ENCODE measurements around the gene GXYLT1. TPM values are rescaled to one million over a fixed set of nuclear protein-coding genes. Genes with fewer than 3 reads are reported as not detected.
"Not testable (repeated sequence)": the region's sequence is repeated elsewhere in the genome, so short reads cannot be mapped to it uniquely, and the experiment has no call there.

Gene GXYLT1
- total RNA-seq, 4 donors from 2014 or later, result 5.6 to 10.9 (median 9.9) TPM

DNA sequence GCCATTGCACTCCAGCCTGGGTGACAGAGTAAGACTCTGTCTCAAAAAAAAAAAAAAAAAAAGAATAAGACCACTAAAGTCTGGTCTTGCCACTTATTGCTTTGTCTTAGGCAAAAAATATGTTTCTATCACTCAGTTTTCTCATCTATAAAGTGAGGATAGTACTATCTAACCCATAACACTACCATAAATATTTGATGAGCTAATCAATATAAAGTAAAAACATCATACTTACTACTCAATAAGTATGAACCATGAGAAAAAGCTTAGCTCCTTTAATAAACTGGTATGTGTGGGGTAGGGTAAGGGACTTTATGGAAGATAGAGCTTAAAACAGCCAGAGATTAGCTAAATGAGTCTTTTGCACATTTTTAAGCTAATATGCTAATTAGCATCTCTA, 85.5 kb downstream of the GXYLT1 start:
- TF ChIP-seq EP300 (IDR thresholded peaks at IDR 0.05) (no peak), POLR2AphosphoS5 (IDR thresholded peaks at IDR 0.05) (no peak), POLR2A (IDR thresholded peaks at IDR 0.05) (no peak), CTCF (IDR thresholded peaks at IDR 0.05) (no peak)
- Histone ChIP-seq H3K27me3 (no peaks in the 10 kb centered on the region), H3K4me1 (no peaks in the 10 kb centered on the region), H3K27ac (no peak overlapping the region), H3K4me3 (no peak overlapping the region), H3K9me3 (no peaks in the 10 kb centered on the region), H3K36me3 (no peaks in the 10 kb centered on the region)
- DNase-seq (ENCODE audit: low spot score in 2 of 2), result no peak

DNA sequence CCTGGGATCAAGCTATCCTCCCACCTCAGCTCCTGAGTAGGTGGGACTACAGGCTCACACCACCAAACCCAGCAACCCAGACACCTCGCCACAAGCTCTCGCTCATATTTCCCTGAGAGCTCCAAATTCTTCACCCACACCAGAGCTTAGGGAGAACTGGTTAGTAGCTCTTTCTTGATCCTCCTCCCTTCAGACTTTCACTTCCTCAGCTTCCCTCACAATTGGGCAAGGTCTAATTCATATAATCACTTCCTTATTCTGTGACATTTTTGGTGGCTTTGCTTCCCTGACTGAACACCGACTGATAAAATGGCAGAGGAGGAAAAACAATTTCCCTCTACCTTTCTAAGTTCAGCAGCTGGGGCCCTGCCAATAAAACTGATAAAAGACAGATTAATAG, 88.5 kb downstream of the GXYLT1 start:
- Histone ChIP-seq H3K27me3 (no peaks in the 10 kb centered on the region), H3K9me3 (no peaks in the 10 kb centered on the region), H3K36me3 (no peaks in the 10 kb centered on the region), H3K4me3 (no peak overlapping the region), H3K4me1 (no peaks in the 10 kb centered on the region), H3K27ac (no peak overlapping the region)
- no peak for DNase-seq (ENCODE audit: low spot score in 2 of 2)
- no peak for TF ChIP-seq POLR2AphosphoS5 (IDR thresholded peaks at IDR 0.05)
- 80% methylated on average over 3 of the region's 3 CpGs for WGBS

GRCh38 chr12:42053456-42053855, 91.2 kb downstream of the GXYLT1 start:
- Histone ChIP-seq H3K36me3 (no peaks in the 10 kb centered on the region), H3K9me3 (no peaks in the 10 kb centered on the region), H3K27ac (no peak overlapping the region), H3K27me3 (no peaks in the 10 kb centered on the region), H3K4me3 (no peak overlapping the region), H3K4me1 (no peaks in the 10 kb centered on the region)
- 67% methylated on average over 2 of the region's 2 CpGs for WGBS
- no peak for TF ChIP-seq POLR2A (IDR thresholded peaks at IDR 0.05)
- no peak for TF ChIP-seq CTCF (IDR thresholded peaks at IDR 0.05)
- no peak for TF ChIP-seq POLR2AphosphoS5 (IDR thresholded peaks at IDR 0.05)
- TF ChIP-seq EP300 (IDR thresholded peaks at IDR 0.05), result no peak
- DNase-seq (ENCODE audit: low spot score in 2 of 2), result no peak

GRCh38 chr12:42048980-42049379, 95.7 kb downstream of the GXYLT1 start:
- not testable (repeated sequence) for H3K9me3 ChIP-seq; H3K4me1 ChIP-seq; H3K4me3 ChIP-seq; DNase-seq (ENCODE audit: low spot score in 2 of 2); H3K27me3 ChIP-seq; H3K27ac ChIP-seq; H3K36me3 ChIP-seq
- 98% methylated on average over 8 of the region's 8 CpGs for WGBS

- peaks cover 3% of the 10 kb centered on the region for H3K9me3 ChIP-seq
- no peaks in the 10 kb centered on the region for H3K36me3 ChIP-seq
- no peaks in the 10 kb centered on the region for H3K4me1 ChIP-seq
- H3K4me3 ChIP-seq, result no peak overlapping the region
- no peak for DNase-seq (ENCODE audit: low spot score in 2 of 2)
- no peak overlapping the region for H3K27ac ChIP-seq
- H3K27me3 ChIP-seq, result no peaks in the 10 kb centered on the region
- TF ChIP-seq EP300 (IDR thresholded peaks at IDR 0.05), result no peak
- TF ChIP-seq POLR2A (IDR thresholded peaks at IDR 0.05), result no peak
- no peak for TF ChIP-seq POLR2AphosphoS5 (IDR thresholded peaks at IDR 0.05)
- TF ChIP-seq CTCF (IDR thresholded peaks at IDR 0.05), result no peak
Observed at GRCh38 chr12:42039577-42039976, 105.1 kb downstream of the GXYLT1 start.

DNA sequence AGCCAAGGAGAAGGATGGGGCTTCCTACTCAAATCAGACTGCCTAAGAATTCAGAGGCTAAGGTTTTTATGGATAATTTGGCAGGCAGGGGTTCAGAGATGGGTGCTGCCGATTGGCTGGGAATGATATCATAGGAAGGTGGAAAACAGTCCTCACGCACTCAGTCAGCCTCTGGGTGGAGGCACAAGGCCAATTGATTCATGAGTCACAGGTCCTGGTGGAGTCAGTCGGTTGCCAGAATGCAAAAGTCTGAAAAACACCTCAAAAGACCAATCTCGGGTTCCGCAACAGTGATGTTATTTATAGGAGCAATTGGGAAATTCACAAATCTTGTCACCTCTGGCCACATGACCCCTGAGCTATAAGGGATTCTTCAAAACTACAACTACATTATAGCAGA, 105.5 kb downstream of the GXYLT1 start:
- no peak for DNase-seq (ENCODE audit: low spot score in 2 of 2)
- Histone ChIP-seq H3K27ac (no peak overlapping the region), H3K4me3 (no peak overlapping the region), H3K36me3 (no peaks in the 10 kb centered on the region), H3K27me3 (no peaks in the 10 kb centered on the region), H3K9me3 (peaks cover 3% of the 10 kb centered on the region), H3K4me1 (no peaks in the 10 kb centered on the region)
- 63% methylated on average over 5 of the region's 5 CpGs for WGBS
- TF ChIP-seq CTCF (IDR thresholded peaks at IDR 0.05) (no peak), POLR2A (IDR thresholded peaks at IDR 0.05) (no peak), POLR2AphosphoS5 (IDR thresholded peaks at IDR 0.05) (no peak), EP300 (IDR thresholded peaks at IDR 0.05) (no peak)
